GM04504 (cell line): ENCODE results near the gene TNFAIP2.
"Not testable (repeated sequence)": the region's sequence is repeated elsewhere in the genome, so short reads cannot be mapped to it uniquely, and the experiment has no call there.

Experiments used
- DNase-seq: peaks from one replicate; pipeline ENCODE4 v3.0.0-alpha.2; 2012; ENCODE audit warnings: low read depth

TNFAIP2 gene

DNA sequence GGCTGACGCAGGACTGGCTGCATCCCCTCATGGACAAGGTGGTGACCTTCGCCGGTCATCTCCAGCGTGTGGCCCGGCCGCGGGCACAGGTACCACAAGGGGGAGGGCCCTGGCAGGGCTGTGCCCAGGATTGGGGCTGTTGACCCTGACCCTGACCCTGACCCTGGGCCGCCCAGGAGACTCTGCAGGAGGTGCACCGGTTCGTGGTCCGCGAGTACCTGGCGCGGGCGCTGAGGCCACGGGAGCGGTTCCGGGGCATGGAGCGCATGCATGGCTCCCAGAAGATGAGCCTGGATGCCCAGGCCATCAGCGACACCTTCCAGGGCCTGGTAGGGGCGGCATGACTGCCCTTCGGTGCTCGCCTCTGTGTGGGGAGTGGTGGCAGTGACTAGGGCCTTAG lies 15.8 kb upstream of the TNFAIP2 start:
- no peak for DNase-seq

DNA sequence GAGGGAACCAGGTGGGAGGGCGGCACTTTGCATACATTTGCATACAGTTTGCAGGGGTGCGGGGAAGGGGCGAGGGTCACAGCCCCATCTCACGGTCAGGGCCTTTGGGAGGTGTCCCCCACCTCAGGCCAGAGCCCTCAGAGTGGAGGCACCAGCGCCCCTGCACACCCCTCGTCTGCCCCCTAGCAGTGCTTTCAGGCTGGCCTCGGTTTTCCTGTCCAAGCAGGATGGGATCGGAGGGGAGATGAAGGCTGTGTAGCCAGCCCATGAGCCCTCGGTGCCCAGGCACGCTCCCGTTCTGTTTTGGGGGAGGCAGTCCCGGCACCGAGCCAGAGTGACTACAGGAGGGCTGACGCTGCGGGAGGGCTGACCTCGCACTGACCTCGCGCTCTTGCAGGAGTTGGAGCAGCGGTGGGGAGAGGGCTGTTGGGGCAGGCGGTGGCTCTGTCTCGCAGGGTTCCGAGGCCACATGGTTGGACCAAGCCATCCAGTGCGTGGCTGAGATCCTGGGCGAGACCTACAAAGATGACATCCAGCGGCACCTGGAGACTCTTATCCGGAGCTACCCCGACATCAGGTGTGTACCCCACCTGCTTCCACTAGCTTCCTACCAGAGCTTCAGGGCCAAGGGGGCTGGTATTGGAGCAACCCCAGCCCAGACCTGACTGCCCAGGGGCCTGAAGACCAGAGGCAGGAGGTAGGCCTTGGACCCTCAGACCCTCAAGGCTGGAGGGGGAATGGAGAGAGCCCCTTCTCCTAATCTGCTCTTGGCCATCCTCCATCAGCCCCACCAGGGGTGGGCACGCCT lies 15.1 kb upstream of the TNFAIP2 start:
- no peak for DNase-seq

DNA sequence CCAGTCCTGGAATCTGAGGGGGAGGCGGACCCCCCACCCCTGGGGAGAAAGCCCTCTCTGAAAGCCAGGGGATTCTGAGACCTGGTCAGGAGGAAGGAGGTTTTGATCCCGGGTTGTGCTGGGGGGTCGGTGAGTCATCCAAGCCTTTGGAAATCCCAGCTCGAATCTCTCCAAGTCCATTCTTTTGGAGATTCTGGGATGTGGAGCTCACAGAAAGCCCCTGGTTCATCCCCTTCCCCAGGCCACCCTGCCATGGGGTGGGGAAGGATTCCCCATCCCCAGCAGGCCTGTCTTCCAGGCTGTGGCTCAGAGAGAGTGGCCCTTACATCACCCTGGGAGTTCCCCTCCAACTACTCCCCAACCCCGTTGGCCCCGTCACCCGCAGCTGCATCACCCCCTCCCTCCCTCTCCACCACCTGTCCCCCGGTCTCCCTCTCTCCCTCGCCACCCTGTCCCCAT lies 14.5 kb upstream of the TNFAIP2 start:
- no peak for DNase-seq

DNA sequence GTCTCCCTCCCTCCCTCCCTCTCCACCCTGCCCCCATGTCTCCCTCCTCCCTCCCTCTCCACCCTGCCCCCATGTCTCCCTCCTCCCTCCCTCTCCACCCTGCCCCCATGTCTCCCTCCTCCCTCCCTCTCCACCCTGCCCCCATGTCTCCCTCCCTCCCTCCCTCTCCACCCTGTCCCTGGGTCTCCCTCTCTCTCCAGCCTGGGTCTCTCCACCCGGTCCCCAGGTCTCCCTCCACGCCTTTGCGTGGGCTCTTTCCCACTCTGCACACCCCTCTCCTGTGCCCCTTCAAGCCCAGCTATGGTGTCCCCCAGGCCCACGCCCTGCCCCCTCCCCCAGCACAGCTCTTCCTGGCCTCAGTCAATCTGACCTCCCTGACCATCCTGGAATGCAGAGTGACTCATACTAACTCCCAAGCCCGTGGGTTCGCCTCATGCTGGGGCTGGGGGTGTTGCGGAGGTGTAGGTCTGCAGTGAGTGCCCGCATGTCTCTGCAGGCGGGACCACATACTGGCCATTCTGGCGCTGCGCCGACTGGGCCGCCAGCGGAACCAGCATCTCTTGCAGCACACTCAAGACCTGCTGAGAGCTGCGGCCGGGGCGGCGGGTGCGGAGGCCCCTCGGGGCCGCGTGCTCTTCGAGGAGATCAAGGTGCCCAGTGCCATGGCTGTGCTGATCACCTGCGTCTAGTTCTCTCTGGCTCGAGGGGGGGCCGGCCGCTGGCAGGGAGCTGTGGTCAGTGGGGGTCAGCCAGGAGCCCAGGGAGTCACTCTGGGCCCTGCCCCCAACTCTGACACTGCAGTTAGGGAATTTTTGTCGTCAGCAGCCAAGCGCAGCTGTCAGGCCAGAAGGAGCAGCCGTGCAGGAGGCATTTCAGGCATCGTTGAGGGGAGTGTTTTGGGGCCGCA lies 13.5 kb upstream of the TNFAIP2 start:
- DNase-seq, result no peak

DNA sequence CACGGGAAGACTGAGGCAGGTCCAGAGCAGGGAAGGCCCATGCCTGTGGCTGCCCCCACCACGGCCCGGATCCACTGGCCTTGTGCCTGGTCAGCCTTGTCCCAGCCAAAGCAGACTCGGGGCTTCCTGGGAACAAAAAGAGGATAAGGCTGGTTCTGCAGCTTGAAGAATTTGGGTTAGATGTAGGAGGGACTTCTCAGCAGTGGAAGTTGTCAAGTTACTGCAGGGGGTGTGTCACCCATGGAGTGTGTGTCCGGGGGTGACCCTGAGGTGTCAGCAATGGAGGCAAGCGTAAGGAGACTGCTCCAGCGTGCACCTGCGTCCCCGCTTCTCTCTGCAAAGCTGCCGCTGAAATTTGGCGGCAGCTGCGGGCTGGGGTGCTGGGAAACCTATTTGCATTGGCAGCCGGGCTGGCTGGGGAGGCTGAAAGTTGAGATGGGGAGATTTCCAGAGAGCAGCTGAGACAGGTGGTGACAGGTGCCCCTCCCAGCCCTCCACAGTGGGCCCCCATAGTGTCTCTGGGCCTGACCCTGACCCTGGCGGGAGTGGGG lies 12.5 kb upstream of the TNFAIP2 start:
- DNase-seq, result no peak

DNA sequence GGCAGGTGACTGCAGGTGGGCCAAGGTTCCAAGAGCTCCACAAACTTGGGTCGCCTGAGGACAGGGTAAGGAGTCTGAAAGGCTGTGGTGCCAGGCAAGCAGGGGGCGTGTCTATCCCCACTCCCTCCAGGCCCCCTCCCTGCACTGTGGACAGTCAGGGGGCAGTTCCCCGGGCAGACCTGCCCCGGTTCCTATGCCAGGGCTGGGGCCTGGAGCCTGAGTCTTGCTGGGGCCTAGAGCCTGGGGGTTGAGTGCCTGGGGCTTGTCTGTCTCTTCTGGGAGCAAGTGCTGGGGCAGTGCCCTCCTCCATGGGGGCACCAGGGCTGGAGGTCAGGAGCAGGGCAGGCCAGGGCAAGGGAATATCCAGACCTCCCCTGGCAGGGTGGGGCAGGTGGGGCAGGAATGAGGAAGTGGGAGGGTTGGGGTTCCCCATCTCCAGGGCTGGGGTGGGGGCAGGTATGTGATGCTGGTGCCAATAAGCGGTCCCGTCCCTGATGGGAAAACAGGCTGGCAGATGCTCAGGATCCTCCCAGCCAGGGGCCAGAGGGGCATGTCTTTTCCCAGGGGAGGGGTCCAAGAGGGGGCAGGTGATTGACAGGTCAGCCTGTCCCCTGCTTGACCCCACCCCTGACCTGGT lies 11.9 kb upstream of the TNFAIP2 start:
- DNase-seq, result no peak

DNA sequence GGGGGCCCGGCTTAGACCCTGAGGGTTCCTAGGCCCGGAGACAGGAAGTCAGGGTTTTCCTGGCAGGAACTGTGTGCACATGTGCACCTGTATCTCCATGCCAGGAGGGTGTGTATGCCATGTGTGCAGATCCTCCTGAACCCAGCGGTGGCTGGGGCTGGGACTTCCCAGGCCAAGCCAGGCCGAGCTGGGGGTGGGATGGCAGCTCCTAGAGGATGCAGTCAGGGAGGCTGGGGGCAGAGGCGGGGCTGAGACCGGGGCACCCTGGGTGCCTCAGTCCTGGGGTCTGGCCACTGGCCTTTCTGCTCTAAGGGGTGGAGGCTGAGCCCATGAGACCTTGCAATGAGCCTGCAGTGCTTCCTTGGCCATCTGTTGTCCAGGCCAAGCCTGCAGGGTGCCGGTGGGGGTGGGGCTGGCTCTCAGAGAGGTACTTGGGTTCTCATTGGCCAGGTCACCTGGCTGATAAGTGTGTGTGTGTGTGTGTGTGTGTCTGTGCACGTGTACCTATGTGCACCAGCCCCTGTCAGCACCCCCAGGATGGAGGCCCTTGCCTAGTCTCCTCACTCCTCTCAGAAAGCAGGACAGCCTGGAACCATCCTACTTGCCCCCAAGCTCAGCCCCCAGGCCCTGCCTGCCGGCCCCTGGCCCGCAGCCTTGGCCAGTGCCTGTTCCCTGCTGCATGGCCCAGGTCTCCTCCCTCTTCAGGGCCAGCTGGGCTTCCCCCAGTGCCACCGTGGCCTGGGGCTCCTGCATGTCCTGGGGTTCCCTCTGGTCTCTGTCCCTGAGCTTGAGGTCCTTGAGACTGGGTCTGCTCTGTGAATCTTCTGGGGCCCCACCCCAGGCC lies 10.6 kb upstream of the TNFAIP2 start:
- DNase-seq, result no peak

DNA sequence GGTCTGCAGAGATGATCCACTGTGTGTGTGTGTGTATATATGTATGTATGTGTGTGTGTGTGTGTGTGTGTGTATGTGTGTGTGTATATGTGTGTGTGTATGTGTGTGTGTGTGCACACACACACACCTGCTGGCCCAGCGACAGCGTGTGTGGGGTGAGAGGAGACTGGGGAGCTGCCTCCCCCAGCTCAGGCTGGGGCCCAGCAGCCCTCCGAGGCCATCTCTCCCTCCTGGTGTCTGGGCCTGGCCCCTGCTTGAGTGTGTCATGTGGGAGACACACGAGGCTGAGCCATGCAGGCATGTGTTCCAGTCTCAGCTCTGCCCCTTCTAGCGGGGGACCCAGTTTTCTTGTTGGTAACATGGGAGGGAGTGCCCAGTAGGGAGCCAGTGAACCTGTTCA lies 10.0 kb upstream of the TNFAIP2 start:
- no peak for DNase-seq

DNA sequence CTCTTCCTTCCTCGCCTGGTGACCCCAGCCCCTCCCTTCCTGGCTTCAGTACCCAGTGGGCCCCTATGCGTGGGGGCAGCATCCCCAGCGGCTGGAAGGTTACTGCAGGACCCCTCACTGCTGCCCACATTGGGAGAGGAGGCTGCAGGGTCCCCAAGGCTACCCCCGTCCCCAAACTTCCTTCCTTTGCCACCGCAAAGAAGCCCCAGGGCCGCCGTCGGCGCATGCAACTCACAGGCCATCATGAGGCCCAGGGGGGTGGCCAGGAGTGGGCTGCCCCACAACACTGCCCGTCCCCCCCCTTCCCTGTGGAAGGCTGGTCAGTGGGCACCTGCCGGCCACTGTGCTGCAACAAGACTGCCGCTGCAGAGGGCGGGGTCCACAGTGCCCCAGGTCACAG lies 9.5 kb upstream of the TNFAIP2 start:
- DNase-seq, result no peak

DNA sequence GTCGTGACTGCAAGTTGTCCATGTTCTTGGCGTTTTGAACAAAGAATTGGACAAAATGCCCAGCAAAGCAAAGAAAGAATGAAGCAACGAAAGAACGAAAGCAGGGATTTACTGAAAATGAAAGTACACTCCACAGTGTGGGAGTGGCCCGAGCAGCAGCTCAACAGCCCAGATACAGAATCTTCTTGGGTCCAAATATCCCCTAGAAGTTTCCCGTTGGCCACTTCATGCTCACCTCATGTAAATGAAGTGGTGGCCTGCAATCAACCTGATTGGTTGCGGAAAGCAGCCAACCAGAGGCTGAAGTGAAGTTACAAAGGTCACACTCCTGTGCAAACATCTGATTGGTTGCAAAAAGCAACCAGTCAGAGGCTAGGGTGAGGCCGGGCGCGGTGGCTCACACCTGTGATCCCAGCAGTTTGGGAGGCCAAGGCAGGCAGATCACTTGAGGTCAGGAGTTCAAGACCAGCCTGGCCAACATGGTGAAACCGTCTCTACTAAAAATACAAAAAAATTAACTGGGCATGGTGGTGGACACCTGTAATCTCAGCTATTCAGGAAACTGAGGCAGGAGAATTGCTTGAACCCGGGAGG lies 8.1 kb upstream of the TNFAIP2 start:
- DNase-seq, result not testable (repeated sequence)

DNA sequence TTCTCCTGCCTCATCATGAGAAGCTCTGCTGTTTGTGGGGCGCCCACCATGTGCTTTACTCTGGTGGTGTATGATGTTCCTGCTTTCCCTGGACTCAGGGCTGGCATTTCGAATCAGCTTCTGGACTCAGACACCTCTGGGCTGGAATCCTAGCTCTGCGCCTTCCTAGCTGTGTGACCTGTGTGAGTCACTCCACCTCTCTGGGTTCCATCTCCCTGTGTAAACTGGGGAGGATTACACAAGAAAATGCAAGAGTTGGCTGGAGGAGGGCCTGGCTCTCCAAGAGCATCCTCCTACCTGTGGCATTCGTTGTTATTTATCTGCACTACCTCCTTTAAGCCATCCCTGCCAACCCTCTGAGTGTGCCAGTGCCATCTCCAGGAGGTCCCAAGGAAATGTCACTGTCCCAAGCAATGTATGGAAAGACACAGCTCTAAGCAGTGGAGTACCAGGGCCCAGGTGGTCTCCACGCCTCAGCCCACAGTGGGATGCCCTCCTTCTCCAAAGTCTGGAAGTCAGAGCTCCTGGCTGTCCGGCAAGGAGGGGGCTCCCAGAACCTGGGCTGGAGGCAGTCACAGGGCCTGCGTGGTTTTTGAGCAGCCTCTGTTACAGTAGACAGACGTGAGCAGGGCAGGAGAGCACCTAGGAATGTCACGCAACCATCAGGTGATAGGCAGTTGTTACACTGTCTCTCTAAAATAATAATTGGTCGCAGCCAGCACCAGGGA lies 7.3 kb upstream of the TNFAIP2 start:
- no peak for DNase-seq

DNA sequence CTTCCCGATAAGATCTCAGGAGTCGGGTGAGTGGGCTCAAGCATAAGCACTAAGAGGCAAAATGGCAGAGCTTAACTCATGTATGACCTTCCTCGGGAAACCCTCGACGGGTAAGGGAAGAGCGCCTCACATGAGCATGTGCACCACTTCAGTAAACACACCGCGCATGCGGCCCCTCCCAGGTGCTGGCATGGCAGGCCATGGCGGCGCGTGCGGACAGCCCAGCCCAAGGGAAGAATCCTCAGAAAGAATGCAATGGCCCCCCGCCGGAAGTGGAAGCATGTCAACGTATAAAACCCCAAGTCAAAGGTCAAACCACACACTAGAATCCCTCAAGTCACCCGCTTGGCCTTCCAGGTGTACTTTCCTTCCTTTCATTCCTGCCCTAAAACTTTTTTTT lies 6.6 kb upstream of the TNFAIP2 start:
- DNase-seq, result no peak

DNA sequence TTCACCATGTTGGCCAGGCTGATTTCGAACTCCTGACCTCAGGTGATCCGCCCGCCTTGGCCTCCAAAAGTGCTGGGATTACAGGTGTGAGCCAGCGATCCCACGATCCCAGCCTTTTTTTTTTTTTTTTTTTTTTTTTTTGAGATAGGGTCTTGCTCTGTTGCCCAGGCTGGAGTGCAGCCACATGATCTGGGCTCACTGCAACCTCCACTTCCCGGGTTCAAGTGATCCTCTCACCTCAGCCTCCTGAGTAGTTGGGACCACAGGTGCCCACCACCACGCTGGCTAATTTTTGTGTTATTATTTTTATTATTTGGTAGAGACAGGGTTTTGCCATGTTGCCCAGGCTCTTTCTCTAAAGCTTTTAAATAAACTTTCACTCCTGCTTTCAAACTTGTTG lies 5.8 kb upstream of the TNFAIP2 start:
- DNase-seq, result not testable (repeated sequence)

DNA sequence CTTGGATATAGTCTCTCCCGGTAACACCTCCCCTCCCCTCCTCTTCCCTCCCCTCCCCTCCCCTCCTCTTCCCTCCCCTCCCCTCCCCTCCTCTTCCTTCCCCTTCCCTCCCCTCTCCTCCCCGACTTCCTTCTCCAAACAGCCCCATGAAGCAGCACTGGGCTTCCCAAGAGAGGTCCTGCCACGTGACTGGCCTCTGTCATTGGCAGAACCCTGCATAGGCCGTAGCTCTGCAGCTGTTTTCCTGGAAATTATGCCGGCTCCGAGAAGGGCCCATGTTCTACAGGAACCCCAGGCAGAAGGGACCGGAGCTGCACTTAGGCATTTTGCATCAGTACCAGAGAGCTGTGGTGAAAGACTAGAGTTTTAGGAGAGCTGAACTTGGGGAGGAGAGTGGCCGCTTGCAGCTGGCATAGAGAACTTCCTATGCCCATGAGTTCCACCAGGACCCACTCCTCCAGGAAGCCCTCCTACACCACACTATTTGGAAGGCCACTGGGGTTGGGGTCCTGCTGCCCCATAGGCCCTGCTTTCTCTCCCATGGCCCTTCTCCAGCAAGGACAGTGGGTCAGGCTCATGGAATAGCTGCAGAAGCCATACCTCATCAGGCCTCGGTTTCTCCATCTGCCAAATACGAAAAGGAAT lies 5.1 kb upstream of the TNFAIP2 start:
- DNase-seq, result no peak

DNA sequence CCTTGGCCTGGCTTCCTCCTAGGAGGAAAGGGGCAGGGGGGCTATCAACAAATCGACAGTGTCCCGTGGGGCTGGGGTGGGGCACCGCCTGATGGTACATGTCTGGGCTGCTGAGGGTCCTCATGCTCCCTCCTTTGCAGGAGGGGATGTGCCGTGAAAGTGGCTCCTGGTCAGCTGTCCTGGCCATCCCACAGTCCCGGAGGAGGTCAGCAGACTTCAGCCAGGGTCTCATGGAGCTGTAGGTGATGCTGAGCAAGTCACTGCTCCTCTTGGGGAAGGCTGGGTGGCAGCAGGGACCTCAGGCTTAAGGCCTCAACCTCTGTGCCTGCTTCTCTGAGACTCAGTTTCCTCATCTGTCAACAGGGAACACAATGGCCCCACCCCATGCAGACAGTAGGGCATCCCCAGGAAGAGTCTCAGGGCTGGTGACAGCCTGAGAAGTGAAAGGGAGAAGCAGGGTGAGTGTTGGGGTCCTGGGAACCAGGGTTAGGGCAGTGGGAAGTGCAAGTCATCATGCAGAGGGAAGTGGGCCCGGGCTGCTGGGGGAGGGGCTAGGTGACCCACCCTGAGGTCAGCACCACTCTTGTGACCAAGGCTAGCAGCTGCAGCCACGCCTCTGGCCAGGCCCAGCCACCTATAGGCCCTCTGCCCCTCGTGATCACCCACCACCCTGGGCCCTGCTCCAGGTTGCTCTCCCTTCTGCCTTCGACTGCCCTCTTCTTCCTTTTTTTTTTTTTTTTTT lies 4.4 kb upstream of the TNFAIP2 start:
- no peak for DNase-seq

DNA sequence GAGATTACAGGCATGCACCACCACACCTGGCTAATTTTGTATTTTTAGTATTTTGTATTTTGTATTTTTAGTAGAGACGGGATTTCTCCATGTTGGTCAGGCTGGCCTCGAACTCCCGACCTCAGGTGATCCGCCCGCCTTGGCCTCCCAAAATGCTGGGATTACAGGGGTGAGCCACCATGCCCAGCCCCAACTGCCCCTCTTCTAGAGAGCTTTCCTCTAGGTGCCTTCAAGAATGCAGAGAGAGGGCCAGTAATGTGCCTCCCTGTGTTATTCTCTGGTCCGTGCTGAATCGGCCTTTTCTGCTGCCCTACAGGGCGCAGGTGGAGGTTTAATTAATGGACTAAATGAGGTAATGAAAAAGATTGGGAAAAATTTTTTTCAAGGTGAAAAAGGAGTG lies 3.7 kb upstream of the TNFAIP2 start:
- not testable (repeated sequence) for DNase-seq

DNA sequence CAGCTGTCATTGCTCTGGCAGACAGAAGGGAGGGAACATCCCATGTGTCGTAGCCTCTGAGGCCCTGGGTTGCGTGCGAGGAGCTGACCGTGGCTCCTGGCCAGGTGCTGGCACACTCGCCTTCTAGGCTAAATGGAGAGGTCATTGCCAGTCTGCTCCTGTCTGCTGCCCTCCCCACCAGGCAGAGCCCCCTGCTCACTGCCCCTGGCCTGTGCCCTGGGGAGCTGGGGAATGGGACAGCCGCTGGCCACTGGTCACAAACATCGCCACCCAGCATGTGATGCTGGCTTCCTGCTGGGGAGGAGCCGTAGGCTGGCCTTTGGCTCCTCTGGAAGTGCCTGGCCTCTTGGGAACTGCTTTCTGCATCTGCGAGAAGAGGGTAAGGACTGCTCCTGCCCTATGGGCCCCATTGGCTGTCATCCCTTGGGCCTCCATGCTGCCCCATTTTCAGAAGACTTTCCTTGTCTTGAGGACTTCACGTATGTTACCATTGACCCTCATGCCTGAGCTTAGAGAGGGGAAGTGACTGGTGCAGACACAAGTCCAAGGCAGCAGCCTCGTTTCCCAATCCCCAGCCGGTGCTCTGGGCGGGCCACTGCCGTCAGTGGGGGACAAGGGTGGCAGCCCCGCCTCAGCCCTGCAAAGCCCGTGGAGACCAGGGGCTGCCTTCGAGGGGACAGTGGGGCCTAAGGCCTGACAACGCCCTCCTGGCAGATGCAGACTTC lies 2.0 kb upstream of the TNFAIP2 start:
- DNase-seq, result no peak

DNA sequence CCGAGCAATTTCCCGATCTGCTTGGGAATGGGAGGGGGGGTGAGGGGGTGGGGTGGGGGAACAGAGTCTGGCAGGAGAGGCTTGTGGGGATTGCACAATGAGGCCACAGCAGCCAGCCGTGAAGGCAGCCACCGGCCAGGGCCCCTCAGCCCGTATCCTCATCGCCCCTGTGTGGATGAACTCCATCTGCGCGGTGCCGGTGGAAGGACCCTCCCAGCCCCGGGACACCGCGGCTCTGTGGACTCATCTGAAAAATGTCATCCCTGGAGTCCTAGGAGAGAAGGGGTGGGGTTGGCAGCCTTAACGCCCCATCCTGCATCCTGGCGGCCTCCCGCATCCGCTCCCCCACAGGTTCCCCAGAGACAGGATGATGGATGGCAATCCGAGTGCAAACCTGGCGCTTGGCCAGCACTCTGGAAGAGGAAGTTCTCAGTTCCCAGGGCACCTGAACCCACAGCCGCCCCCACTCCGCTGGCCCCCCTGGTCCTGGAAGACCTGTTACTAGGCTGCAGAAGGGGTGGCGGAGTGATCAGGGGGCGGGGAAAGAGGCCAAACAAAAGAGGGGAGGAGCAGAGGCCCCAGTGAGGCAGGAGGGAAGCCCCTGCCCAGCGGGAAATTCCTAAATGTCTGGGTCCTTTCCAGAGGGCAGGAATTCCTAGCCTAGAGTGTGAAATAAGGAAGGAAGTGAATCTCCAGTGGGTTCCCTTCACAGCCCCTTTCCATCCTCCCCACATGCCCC lies 1.2 kb upstream of the TNFAIP2 start:
- DNase-seq, result no peak
